ENCODE data around the gene PRPF31. TPM values are rescaled to one million over a fixed set of nuclear protein-coding genes. Genes with fewer than 3 reads are reported as not detected.
A peak's percentile ranks its signal among the peaks of the same experiment; 100 is the strongest.

The PRPF31 gene
- total and polyA plus RNA-seq, 2 of the 13 experiments (the other 11 are each of a cell fraction or from before 2014, with no cell fraction given), result 23.8 to 63.8 TPM

DNA sequence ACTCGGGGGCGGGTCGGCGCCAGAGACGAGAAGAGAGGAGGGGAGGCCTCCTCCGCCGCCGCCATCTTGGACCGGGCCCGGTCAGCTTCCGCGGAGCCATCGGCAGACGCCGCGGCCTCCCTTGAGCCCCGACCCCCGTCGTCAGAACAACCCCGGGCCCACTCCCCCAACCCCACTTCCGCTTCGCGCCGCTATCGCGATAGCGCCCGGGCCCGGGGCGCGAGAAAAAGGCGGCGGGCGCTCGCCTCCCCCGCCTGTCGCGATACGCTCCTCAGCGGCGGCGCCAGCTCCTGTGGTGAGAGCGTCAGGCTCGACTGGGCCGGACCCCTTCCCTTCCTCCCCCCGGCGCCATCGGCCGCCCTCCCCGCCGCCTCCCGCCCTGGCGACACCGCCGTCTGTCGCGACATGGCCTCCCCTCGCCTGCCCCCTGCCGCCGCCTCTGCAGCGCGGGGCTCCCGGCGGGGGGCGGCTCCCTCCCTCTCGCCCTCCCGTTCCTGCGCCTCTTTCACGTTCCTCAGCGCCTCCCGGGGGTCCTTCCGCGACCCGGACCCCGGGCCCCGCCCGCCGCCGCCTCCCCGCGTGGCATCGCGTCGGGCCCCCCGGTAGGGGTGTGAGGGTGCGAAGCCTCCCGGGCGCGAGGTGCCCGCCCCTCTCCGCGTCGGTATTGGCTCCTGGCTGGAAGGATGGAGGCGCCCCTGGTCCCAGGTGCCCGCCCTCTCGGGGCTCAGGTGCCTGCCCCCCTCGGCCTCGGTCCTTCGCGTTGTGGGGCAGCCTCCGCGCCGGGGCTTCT, 22.3 kb downstream of the PRPF31 start, which contains the start of gene CNOT3 (continued):
- TF ChIP-seq, protein P1, sequence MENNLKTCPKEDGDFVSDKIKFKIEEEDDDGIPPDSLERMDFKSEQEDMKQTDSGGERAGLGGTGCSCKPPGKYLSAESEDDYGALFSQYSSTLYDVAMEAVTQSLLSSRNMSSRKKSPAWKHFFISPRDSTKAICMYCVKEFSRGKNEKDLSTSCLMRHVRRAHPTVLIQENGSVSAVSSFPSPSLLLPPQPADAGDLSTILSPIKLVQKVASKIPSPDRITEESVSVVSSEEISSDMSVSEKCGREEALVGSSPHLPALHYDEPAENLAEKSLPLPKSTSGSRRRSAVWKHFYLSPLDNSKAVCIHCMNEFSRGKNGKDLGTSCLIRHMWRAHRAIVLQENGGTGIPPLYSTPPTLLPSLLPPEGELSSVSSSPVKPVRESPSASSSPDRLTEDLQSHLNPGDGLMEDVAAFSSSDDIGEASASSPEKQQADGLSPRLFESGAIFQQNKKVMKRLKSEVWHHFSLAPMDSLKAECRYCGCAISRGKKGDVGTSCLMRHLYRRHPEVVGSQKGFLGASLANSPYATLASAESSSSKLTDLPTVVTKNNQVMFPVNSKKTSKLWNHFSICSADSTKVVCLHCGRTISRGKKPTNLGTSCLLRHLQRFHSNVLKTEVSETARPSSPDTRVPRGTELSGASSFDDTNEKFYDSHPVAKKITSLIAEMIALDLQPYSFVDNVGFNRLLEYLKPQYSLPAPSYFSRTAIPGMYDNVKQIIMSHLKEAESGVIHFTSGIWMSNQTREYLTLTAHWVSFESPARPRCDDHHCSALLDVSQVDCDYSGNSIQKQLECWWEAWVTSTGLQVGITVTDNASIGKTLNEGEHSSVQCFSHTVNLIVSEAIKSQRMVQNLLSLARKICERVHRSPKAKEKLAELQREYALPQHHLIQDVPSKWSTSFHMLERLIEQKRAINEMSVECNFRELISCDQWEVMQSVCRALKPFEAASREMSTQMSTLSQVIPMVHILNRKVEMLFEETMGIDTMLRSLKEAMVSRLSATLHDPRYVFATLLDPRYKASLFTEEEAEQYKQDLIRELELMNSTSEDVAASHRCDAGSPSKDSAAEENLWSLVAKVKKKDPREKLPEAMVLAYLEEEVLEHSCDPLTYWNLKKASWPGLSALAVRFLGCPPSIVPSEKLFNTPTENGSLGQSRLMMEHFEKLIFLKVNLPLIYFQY (CRISPR knock-in tag; IDR thresholded peaks at IDR 0.05; ENCODE audit: borderline replicate concordance), result no peak
- TF ChIP-seq MED13 (CRISPR knock-in tag; IDR thresholded peaks at IDR 0.05), result no peak
- TF ChIP-seq CCAR2 (optimal IDR thresholded peaks at IDR 0.05; ENCODE audit: low read depth, low read length), result no peak
- TF ChIP-seq ZNF503 (CRISPR knock-in tag; IDR thresholded peaks at IDR 0.05), result no peak
- TF ChIP-seq ZNF605 (CRISPR knock-in tag; IDR thresholded peaks at IDR 0.05), result 0 out of 2 replicates have a peak, but pooled peaks have one; percentile 30
- peak; percentile 46; the same call in 1 of the 2 replicates for TF ChIP-seq MEIS2 (CRISPR knock-in tag; IDR thresholded peaks at IDR 0.05)
- no peak for TF ChIP-seq NCOR1 (IDR thresholded peaks at IDR 0.05; ENCODE audit: borderline replicate concordance, low read length)
- TF ChIP-seq ZNF260 (CRISPR knock-in tag; IDR thresholded peaks at IDR 0.05; ENCODE audit: borderline replicate concordance, low read depth), result no peak
- TF ChIP-seq ZC3H13 (CRISPR knock-in tag; IDR thresholded peaks at IDR 0.05), result 0 out of 2 replicates have a peak, but pooled peaks have one; percentile 61
- TF ChIP-seq NFRKB (IDR thresholded peaks at IDR 0.05), result peak; percentile 89
- no peak for TF ChIP-seq HDAC6 (IDR thresholded peaks at IDR 0.05; ENCODE audit: low read depth, low read length)
- no peak for TF ChIP-seq ZNF235 (CRISPR knock-in tag; IDR thresholded peaks at IDR 0.05; ENCODE audit: borderline replicate concordance)
- no peak for TF ChIP-seq ZNF616 (CRISPR knock-in tag; IDR thresholded peaks at IDR 0.05; ENCODE audit: low read depth)
- TF ChIP-seq PAX8 (CRISPR knock-in tag; IDR thresholded peaks at IDR 0.05; ENCODE audit: borderline replicate concordance), result 0 out of 2 replicates have a peak, but pooled peaks have one; percentile 69
- no peak for TF ChIP-seq ZNF34 (CRISPR knock-in tag; IDR thresholded peaks at IDR 0.05; ENCODE audit: borderline replicate concordance)
- TF ChIP-seq, protein P2, sequence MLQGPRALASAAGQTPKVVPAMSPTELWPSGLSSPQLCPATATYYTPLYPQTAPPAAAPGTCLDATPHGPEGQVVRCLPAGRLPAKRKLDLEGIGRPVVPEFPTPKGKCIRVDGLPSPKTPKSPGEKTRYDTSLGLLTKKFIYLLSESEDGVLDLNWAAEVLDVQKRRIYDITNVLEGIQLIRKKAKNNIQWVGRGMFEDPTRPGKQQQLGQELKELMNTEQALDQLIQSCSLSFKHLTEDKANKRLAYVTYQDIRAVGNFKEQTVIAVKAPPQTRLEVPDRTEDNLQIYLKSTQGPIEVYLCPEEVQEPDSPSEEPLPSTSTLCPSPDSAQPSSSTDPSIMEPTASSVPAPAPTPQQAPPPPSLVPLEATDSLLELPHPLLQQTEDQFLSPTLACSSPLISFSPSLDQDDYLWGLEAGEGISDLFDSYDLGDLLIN (CRISPR knock-in tag; IDR thresholded peaks at IDR 0.05; ENCODE audit: borderline replicate concordance), result no peak
- peak; percentile 71; the same call in 1 of the 2 replicates for TF ChIP-seq EED (CRISPR knock-in tag; IDR thresholded peaks at IDR 0.05)
- TF ChIP-seq, protein P3, sequence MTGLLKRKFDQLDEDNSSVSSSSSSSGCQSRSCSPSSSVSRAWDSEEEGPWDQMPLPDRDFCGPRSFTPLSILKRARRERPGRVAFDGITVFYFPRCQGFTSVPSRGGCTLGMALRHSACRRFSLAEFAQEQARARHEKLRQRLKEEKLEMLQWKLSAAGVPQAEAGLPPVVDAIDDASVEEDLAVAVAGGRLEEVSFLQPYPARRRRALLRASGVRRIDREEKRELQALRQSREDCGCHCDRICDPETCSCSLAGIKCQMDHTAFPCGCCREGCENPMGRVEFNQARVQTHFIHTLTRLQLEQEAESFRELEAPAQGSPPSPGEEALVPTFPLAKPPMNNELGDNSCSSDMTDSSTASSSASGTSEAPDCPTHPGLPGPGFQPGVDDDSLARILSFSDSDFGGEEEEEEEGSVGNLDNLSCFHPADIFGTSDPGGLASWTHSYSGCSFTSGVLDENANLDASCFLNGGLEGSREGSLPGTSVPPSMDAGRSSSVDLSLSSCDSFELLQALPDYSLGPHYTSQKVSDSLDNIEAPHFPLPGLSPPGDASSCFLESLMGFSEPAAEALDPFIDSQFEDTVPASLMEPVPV (CRISPR knock-in tag; IDR thresholded peaks at IDR 0.05), result 0 out of 2 replicates have a peak, but pooled peaks have one; percentile 61
- TF ChIP-seq, protein P4, sequence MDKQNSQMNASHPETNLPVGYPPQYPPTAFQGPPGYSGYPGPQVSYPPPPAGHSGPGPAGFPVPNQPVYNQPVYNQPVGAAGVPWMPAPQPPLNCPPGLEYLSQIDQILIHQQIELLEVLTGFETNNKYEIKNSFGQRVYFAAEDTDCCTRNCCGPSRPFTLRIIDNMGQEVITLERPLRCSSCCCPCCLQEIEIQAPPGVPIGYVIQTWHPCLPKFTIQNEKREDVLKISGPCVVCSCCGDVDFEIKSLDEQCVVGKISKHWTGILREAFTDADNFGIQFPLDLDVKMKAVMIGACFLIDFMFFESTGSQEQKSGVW (CRISPR knock-in tag; IDR thresholded peaks at IDR 0.05; ENCODE audit: borderline replicate concordance), result no peak
